HG02642 (cell line): Measurements from ENCODE around the gene RNPEP.
A peak's percentile ranks its signal among the peaks of the same experiment; 100 is the strongest.
"Not testable (repeated sequence)": the region's sequence is repeated elsewhere in the genome, so short reads cannot be mapped to it uniquely, and the experiment has no call there.

ENCODE experiments used
- ATAC-seq: cut with Tn5 transposase; IDR thresholded peaks from one replicate; pipeline ENCODE4 v1.9.1; 2021; ENCODE audit warnings: mild to moderate bottlenecking; ENCODE audit not compliant: unreplicated experiment, poor library complexity

Gene RNPEP

DNA sequence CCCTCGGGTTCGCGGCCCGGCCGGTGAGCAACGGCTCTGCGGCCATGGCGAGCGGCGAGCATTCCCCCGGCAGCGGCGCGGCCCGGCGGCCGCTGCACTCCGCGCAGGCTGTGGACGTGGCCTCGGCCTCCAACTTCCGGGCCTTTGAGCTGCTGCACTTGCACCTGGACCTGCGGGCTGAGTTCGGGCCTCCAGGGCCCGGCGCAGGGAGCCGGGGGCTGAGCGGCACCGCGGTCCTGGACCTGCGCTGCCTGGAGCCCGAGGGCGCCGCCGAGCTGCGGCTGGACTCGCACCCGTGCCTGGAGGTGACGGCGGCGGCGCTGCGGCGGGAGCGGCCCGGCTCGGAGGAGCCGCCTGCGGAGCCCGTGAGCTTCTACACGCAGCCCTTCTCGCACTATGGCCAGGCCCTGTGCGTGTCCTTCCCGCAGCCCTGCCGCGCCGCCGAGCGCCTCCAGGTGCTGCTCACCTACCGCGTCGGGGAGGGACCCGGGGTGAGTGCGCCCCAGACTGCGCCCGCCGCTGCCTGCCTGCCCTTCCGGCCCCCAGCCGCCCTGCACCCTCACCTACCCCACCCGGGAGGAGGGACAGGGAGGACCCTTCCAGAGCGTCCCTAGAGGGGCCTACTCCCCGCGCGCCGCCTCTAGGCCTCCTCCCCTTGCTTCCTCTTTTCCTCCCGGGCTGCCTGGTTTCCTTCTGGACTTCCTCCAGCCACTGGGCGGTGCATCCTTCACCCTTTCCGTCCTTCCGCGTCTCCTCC, at the start of gene RNPEP:
TSS of gene RNPEP (plus strand) at position 26 of the 757 bp plus-strand sequence. CDS start at position 45, 19 bp downstream.
- ATAC-seq, result peak; percentile 80

DNA sequence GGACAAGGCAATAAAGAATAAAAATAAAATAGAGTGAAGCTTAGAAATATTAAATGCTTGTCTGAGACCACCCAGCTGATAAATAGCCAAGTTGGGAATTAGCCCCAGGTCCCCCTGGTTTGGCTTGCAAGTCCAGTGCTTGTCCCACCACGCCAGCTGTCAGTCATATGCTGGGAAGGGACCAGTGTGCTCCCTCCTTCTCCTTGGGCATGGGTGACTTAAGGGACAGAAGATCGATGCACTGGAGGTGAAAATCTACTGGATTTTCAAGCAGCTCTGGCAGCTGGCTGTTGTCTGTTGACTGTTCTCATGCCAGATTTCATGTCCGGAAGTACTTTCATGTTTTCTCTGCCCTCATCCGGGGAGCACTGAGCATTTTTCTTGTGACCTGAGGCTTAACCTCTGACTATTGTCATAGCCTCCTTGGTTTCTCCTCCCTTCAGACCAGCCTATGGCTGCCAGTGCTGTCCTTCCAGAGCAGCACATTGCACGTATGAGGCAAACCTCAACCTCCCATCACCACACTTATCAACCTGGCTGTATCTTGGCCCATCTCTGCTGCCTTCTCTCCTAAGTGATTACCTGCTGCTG, 48.5 kb upstream of the RNPEP start:
- no peak for ATAC-seq

DNA sequence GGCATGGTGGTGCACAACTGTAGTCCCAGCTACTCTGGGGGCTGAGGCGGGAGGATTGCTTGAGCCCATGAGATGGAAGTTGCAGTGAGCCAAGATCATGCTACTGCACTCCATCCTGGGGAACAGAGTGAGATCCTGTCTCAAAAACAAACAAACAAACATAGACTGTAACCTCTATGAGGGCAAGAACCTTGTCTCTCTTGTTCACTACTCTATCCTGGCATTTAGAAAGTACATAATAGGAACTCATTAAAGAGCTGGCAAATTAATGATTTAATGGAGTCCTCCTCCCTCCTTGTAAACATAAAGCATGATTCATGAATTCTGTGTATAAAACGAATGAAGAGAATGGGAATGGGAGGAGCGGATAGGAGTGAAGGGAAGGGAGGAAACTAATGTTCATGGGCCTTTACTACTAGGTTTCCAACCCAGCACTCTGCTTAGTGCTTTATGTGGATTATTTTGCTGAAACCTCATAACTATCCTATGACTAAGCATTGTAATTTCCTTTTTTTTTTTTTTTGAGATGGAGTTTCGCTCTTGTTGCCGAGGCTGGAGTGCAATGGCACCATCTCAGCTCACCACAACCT, 44.7 kb upstream of the RNPEP start:
- no peak for ATAC-seq

- no peak for ATAC-seq
Observed at GRCh38 chr1:201938440-201939035, 43.9 kb upstream of the RNPEP start.

GRCh38 chr1:201939148-201939547, 43.3 kb upstream of the RNPEP start:
- ATAC-seq, result no peak

DNA sequence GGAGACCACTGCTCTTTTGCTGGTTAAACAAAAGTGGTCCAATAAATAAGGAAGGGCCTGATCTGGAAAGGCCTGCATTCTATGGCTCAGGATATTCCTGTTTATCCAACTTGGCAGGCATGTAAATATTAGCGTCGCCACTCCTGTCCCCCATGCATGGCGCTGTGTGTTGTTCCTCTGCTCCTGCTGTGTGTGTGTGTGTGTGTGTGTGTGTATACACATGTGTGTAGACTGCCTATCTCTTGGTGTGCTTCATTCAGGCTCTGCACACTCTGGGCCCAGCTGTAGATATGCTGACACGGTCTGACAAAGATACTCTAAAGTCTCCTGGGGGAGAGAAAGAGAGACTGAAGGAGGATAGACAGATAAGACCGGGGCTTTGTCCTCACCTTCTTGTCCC, 42.9 kb upstream of the RNPEP start:
- no peak for ATAC-seq

- not testable (repeated sequence) for ATAC-seq
Observed at GRCh38 chr1:201940316-201940715, 42.1 kb upstream of the RNPEP start.

GRCh38 chr1:201941420-201942128, 40.9 kb upstream of the RNPEP start:
- no peak for ATAC-seq

DNA sequence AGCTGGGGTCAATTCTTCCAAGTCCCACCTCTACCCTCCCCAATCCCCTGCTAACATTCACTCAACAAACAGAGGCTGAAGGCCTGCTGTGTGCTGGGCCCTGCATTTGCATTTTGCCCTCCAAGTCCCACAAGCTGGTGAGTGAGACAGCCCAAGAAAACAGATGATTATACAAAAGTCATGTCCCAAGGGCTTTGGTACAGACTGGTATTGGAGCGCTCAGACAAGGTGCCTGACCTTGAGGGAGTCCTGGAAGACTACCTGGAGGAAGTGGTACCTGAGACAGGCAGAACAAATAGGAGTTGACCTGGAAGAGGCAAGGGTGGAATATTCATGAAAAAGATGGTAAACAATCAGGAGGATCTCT, 40.3 kb upstream of the RNPEP start:
- ATAC-seq, result no peak

DNA sequence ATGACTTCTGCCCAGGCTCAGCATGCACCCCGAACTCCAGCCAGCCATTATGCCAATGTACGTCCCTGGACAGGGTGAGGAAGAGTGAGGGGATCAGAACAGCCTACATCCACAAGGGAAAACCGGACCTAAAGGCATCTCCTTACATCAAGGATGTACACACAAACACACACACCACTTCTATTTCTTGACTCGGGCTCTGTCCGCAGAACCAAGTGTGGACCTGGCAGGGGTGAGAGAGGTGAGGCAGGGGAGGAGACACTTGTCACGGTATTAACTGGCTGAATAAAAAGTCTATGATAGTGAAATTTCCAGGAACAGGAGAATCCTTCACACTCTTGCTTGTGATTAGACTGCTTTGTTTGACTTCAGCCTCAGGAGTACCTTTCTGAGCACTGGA, 38.4 kb upstream of the RNPEP start:
- ATAC-seq, result no peak

DNA sequence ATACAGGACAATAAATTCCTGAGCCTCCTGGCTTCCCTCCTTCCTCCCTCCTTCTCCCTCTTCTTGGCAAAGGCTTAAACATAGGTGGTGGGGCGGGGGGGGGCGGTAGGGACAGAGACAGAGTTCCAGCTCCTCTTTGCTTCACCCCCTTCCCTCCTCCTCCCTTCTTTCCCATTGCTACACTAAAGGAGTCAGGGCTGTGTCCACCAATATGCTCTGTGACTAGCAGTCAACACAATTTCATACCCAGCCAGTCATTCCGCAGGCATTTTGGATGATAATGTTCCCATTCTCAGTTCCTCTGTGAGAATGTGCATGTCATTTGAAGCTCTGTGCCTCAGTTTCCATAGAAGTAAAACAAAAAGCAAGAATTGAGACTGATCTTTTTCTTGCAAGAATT, 37.8 kb upstream of the RNPEP start:
- ATAC-seq, result no peak

DNA sequence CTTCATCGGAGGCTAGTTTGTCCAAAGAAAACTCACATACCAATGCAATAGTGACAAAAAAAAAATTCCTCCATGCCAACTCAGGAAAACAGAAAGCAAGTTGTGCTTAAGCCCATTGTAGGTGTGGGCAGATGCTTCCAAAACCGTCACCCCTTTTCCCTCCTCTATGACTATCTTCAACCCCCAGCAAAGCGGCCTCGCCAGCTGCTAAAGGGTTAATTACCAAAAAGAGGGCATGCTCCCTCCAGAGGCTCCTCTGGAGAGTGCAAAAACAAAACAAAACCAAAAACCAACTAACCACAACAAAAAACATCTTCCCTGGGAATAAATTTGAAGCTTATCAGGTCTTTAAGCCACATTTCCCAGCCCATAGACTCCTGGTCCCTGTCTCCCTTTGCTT, 37.3 kb upstream of the RNPEP start:
- ATAC-seq, result no peak

DNA sequence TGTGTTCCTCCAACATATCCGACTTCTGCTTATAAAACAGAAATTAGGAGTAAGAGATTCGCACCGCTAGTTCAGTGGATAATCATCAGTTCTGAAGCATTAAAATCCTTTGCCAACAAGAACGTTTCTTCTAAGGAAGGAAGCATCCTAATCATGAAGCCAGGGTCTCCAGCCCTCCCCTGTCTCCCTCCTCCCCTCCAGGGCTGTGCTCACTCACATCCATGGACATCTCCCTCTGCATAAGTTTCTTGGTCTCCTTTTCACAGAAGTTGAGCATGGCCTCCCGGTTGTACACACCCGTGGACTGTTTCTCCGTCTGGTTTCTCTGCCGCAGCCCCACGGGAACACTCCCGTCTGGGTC, 36.6 kb upstream of the RNPEP start:
- no peak for ATAC-seq

GRCh38 chr1:201946224-201946908, 36.1 kb upstream of the RNPEP start, which contains the start of gene LMOD1:
LMOD1 (minus strand) TSS chr1:201946548; CDS start chr1:201946340, 208 bp downstream.
- ATAC-seq, result no peak

DNA sequence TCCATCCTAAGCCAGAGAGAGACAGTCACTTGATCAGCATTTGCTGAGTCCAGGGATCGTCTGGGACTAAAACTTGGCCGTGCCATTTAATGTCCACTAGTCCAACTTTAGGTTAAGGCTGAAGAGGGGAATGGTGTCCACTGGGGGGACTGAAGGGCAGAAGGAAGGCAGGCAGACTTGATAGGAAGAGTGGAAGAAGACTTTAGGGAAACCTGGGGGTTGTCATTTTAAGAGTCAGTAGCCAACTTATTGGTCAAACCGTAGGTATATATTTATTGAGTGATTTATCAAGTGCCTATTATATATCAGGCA, 34.8 kb upstream of the RNPEP start:
- ATAC-seq, result no peak

DNA sequence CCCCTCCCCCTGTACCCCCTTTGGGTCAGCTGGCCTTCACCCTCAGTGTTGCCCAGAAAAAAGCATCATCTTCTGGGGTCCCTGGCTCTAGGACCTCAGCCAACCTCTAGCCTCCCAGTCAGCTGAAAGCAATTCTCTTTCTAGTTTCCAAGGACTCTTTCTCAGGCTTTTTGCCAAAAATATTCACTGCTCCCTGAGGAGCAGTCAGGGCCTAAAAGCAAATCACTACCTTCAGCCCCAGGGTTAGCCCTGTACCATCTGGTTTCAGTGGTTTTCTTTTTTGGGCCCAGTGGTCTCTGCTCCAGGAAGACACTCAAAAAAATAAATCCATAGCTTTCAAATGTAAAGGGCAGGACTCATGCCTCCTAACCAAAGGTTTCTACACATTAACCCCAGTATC, 33.0 kb upstream of the RNPEP start:
- no peak for ATAC-seq

- no peak for ATAC-seq
Observed at GRCh38 chr1:201954263-201955008, 28.0 kb upstream of the RNPEP start.

DNA sequence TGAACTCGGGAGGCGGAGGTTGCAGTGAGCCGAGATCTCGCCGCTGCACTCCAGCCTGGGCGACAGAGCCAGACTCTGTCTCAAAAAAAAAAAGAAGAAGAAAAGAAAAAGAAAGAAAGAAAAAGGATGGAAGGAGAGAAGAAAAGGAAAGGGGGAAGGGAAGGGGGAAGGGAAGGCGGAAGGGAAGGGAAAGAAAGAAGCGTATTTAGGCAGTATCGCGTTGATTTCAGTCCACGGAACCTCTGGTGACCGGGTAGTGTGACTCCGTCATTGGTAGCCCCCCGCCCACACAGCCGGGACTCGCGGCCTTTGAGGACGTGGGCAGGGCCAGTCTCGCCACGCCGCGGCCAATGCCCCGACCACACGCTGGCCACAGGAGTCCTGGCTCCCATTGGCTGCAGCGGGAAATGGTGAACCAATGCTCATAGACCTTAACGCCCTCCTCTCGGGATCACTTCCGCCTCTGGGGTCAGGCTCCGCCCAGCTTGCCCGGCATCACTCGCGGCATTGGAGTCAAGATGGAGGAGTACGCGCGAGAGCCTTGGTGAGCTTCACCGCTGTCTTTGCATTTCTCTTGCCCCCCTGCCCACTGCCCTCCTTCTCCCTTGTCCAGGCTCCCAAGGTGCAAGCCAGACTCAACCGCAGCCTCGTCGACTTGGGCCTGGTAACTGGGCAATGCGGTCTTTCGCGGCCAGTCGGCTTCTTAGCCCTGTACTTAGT, 27.3 kb upstream of the RNPEP start, which contains the start of gene TIMM17A:
TSS of gene TIMM17A (plus strand) at position 495 of the 720 bp plus-strand sequence. CDS start at position 519, 24 bp downstream.
- ATAC-seq, result peak; percentile 100

- ATAC-seq, result peak; percentile 43
Observed at GRCh38 chr1:201955729-201956143, 26.7 kb upstream of the RNPEP start.
